Measurements from ENCODE around the gene CELF1. TPM values are rescaled to one million over a fixed set of nuclear protein-coding genes. Genes with fewer than 3 reads are reported as not detected.

CELF1 gene
- total and polyA plus RNA-seq, 2 of the 13 experiments (the other 11 are each of a cell fraction or from before 2014, with no cell fraction given) = 69.0 to 80.1 TPM

- no peak for TF ChIP-seq SIX4 (CRISPR knock-in tag; IDR thresholded peaks at IDR 0.05)
- peak; percentile 48 for TF ChIP-seq ADNP (CRISPR knock-in tag; IDR thresholded peaks at IDR 0.05)
- peak; percentile 91; the same call in 1 of the 2 replicates for TF ChIP-seq ZNF749 (CRISPR knock-in tag; IDR thresholded peaks at IDR 0.05; ENCODE audit: borderline replicate concordance)
- TF ChIP-seq ARNTL (CRISPR knock-in tag; IDR thresholded peaks at IDR 0.05) = no peak
- no peak for TF ChIP-seq KDM6A (CRISPR knock-in tag; IDR thresholded peaks at IDR 0.05; ENCODE audit: low read depth)
- TF ChIP-seq BATF2 (CRISPR knock-in tag; IDR thresholded peaks at IDR 0.05) = 0 out of 2 replicates have a peak, but pooled peaks have one; percentile 23
- peak; percentile 86; the same call in 1 of the 2 replicates for TF ChIP-seq RXRA (CRISPR knock-in tag; IDR thresholded peaks at IDR 0.05)
- no peak for TF ChIP-seq MLX (CRISPR knock-in tag; IDR thresholded peaks at IDR 0.05)
- no peak for TF ChIP-seq ZNF773 (CRISPR knock-in tag; IDR thresholded peaks at IDR 0.05; ENCODE audit: borderline replicate concordance)
- TF ChIP-seq ZNF468 (CRISPR knock-in tag; IDR thresholded peaks at IDR 0.05) = no peak
- TF ChIP-seq HNRNPLL (IDR thresholded peaks at IDR 0.05; ENCODE audit: low read depth, low read length, poor library complexity, severe bottlenecking) = peak; percentile 30
- no peak for TF ChIP-seq ZSCAN9 (CRISPR knock-in tag; IDR thresholded peaks at IDR 0.05; ENCODE audit: borderline replicate concordance)
- TF ChIP-seq ZNF446 (CRISPR knock-in tag; IDR thresholded peaks at IDR 0.05) = peak; percentile 74
- 0 out of 2 replicates have a peak, but pooled peaks have one; percentile 16 for TF ChIP-seq ZBTB44 (CRISPR knock-in tag; IDR thresholded peaks at IDR 0.05)
- peak; percentile 70; the same call in 1 of the 2 replicates for TF ChIP-seq TFAP4 (IDR thresholded peaks at IDR 0.05; ENCODE audit: borderline replicate concordance, low read depth)
- TF ChIP-seq ZBTB7A (CRISPR knock-in tag; IDR thresholded peaks at IDR 0.05) = no peak
- 0 out of 2 replicates have a peak, but pooled peaks have one; percentile 26 for TF ChIP-seq ZNF431 (CRISPR knock-in tag; IDR thresholded peaks at IDR 0.05; ENCODE audit: borderline replicate concordance, low read depth)
- no peak for TF ChIP-seq ZNF354B (CRISPR knock-in tag; IDR thresholded peaks at IDR 0.05)
- peak; percentile 83; the same call in 1 of the 2 replicates for TF ChIP-seq RNF2 (conservative IDR thresholded peaks at IDR 0.05; ENCODE audit: low read depth)
- no peak for TF ChIP-seq ZNF615 (CRISPR knock-in tag; IDR thresholded peaks at IDR 0.05; ENCODE audit: borderline replicate concordance)
- TF ChIP-seq NCOA2 (CRISPR knock-in tag; IDR thresholded peaks at IDR 0.05) = no peak
- no peak for TF ChIP-seq FOXK2 (IDR thresholded peaks at IDR 0.05)
- TF ChIP-seq ATF4 (CRISPR knock-in tag; IDR thresholded peaks at IDR 0.05) = no peak
- TF ChIP-seq RAD21 (CRISPR knock-in tag; IDR thresholded peaks at IDR 0.05) = no peak; the same call in 1 of the 2 replicates
- 0 out of 2 replicates have a peak, but pooled peaks have one; percentile 81 for TF ChIP-seq ZNF674 (CRISPR knock-in tag; IDR thresholded peaks at IDR 0.05; ENCODE audit: low read depth)
- no peak for TF ChIP-seq TCF7 (IDR thresholded peaks at IDR 0.05; ENCODE audit: low read depth)
- peak; percentile 78; the same call in 1 of the 2 replicates for TF ChIP-seq ZNF451 (CRISPR knock-in tag; IDR thresholded peaks at IDR 0.05)
Observed at GRCh38 chr11:47565340-47566148, 12.6 kb upstream of the CELF1 start, which contains the start of gene PTPMT1 (continued).
